SKM-1 (cell line): ENCODE results near the gene EFNA4.
A peak's percentile ranks its signal among the peaks of the same experiment; 100 is the strongest.

ENCODE experiments used
- DNase-seq: peaks from one replicate; lab custom pipeline; 2025; ENCODE audit not compliant: unreplicated experiment; lab: John Stamatoyannopoulos, UW

EFNA4 gene

GRCh38 chr1:155072531-155073289 is 9.2 kb downstream of the EFNA4 start:
- DNase-seq = no peak

DNA sequence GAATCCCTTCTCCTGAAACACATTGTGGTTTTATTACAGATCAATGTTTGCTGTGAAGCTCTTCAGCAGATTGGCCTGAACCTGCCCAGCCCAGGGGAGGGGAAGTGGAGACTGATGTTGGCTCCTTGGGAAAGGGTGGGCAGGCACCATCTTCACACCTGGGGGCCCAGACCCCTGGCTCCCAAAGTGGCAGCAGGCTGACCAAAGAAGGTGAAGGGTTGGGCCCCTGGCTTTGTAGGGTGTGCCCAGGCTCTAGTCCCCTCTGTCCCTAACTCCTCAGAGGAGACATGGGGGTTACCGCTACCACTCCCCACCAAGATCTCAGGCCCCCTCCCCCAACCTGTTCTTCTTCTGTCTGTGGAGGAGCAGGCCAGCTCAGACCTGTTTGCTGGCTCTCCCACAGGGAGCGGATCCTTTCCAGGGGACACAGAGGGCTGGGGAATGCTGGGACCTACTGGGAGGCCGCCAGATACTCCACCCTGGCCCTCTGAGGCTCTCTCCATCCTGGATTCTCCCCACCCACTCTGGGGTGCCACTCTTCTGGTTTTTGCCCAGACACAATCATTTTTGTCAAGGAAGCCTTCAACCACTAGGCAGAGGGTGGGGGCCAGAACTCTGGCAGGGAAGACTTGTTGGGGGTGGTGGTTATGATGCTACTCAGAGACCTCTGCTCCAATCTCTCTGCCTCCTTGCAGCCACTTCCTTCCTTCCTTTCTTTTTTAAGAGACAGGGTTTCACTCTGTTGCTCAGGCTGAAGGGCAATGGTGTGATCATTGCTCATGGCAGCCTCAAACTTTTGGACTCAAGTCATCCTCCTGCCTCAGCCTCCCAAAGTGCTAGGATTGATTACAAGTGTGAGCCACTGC is 10.1 kb downstream of the EFNA4 start:
- no peak for DNase-seq

DNA sequence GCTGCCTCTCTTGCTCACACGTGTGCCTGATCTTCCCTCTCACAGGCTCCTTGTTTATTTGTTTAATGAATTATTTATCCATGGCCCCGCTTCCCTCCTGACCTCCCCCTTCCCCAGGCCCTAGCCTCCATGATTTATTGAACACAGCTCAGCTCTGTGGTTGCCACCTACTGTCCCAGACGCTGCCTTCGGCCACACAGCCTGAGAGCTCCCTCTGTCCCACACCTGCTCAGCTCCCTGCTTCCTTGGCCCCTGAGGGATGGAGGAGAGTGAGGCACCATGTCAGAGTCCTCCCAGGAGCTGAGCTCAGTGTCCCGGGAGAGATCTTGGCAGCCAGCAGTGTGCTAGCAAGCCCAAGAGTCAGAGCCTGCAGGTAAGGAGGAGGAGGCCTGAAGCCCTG is 12.0 kb downstream of the EFNA4 start:
- DNase-seq = no peak

DNA sequence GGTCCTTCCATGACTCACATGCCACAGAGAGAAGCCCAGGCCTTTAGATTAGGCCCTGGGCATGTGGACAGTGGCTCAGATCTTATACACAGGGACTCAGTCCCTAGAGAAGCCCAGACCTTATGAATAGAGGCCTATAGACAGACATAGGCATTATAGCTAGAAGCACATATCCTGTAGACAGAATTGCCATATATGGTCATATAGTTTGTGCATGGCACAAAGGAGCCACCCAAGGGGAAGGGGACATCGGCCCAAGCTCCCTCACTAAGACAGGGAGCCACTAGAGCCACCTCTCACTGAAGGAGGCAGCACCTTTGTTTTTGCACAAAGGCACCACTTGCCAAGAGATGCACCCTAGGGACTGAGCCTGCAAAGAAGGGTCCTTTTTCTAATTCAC is 12.8 kb downstream of the EFNA4 start:
- no peak for DNase-seq

GRCh38 chr1:155077346-155077745 is 13.8 kb downstream of the EFNA4 start:
- no peak for DNase-seq

- DNase-seq = no peak
These were observed 14.4 kb downstream of the EFNA4 start for GRCh38 chr1:155077758-155078445.

GRCh38 chr1:155078469-155079209 is 15.1 kb downstream of the EFNA4 start, which contains the start of gene EFNA3:
Gene EFNA3 (plus strand): TSS chr1:155078837. CDS start chr1:155078942, 105 bp downstream.
- no peak for DNase-seq

DNA sequence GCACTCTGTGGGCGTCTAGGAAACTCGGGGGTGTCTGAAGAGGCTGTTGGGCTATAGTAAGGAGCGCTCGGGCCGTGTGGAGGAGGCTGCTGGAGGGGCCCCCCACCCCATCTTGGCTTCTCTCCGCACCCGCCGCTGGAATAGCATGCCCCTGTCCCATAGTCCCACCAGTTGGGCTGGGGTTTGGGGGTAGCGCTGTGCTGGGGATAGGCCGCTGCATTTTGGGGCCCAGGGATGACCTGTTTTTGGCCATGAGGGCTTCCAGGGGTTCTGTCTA is 15.6 kb downstream of the EFNA4 start:
- DNase-seq = no peak

- no peak for DNase-seq
These were observed 16.2 kb downstream of the EFNA4 start for GRCh38 chr1:155079487-155080311.

- no peak for DNase-seq
These were observed 17.0 kb downstream of the EFNA4 start for GRCh38 chr1:155080312-155081228.

DNA sequence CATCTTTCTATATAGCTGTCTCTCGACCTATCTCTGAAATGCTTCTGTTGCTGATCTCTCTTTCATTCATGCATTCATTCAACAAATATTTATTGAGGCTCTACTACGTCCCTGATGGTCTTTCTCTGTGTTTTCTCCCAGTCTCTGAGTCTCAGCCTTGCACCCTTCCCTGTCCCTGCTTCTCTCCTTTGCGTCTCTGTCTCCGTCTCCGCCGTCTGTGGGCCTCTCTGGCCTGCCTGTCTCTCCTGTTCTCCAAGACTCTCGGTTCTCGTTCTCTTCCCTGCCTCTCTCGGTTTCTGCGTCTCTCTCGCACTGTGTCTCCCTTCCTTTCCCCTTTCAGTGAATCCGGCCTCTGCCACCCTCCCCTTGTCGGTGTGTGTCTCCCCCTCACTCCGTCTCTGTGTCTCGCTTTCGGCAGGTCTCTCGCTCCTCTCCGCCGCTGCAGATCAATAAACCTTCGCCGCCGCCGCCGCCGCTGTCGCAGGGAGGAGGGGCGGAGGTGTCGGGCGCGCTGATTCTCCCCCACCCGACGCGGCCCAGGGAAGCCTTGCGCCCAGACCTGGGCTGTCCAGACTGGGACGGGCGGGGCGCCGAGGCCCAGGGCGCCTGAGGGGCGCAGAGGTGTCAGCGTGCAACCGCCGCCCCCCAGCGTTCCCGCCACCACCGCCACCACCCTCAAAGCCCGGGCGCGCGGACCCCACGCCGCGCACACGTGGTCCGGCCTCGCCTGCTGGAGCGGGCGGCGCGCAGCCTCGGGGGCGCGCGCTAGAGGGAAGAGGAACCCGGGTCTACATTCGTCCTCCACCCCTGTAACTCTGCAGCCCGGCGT is 18.1 kb downstream of the EFNA4 start:
- DNase-seq = no peak

DNA sequence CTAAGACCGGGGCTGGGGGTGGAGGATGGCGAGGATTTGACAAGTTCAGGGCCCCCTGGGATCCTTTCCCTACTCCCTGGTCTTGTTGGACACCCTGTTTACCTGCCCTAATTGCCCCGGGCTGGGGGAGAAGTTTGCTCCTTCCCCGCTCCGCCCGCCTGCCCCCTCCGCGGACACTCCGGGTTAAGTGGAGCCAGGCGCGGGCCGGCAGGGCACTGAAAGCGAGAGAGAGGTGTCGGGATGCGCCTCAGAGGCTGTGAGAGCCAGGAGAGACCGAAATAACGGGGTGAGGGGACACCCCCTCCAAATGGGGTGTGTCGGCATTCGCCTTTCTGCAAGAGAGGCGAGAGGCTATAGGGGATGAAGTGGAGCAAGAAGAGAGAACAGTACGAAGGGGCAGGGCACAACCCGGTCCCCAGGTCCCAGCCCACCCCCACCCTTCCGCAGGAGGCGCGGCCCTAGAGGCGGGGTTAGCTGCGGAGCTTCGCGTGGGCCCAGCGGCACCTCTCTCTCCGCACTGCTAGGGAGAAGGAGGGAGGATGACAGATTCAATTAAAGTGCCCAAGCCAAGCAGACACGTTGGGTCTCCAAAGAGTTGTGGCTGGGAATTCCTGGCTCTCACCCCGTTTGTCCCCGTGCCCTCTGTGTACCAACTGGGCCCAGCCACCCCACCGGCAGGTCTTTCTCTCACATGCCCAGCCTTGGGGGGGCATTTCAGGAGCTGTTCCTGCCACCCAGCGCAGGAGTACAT is 18.9 kb downstream of the EFNA4 start:
- DNase-seq = no peak

DNA sequence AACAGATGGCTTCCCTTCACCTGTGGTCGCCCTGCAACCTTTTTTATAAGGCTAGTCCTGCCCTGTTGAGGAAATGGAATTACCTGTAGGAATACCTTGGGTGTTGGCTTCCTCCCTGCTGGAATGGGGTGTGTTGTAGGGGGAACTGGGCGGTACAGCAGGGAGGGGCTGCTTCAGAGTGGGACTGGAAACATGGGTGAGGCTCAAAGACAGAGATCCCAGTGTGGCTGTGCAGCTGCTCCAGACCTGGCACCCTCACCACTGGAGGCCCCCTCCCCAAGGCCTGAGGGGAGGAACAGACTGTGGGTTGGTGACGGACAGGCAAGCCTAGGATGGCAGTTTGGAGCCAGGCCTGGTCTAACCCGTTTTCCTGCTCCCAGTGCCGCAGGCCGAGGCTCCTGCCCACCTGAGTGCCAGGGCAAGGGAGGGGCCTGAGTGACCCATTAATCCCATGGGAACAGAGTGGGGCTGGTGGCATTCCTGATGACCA is 19.6 kb downstream of the EFNA4 start:
- DNase-seq = no peak

DNA sequence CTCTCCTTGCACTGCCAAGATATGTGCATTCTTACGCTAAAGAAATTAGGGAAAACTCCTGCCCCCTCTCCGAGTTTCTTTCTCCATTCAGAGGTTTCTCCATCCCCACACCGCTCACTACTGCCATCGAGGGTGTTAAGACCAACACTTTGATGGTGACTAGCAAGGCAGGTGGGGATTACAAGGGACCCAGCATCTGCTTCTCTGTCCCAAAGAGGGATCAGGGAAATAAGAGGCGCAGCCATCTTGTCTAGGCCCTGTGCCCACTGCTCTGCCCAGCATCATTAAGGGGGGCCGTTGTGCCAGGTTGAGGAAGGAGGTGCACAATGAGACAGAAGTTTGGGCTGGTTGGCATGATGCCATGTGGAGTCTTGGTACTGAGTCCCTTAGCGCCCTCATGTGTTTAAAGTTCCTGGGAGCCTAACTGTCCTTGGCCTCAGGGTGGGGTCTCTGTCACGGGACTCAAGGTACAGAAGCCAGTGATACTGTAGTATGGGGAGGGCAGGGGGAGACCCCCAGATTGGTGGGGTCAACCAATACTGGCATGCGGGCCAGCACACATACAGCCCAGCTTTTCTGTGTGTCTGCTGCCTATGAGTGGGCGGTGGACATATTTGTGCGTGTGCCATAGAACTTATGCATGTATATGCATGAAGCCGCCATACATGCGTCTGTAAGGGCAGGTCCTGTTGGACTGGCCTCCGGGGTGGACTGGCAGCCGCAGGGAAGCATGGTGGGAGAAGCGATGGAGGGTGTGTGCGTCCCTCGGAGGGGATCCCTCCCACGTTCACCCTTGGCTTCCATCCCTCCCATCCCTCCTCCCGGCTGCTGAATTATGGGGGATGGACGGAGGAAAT is 20.6 kb downstream of the EFNA4 start:
- DNase-seq = peak; percentile 41

- DNase-seq = peak; percentile 99
These were observed 21.4 kb downstream of the EFNA4 start for GRCh38 chr1:155084722-155085503.
